GM23248 (cell line): ENCODE measurements around the gene PIK3R1.

Experiments used
- EZH2 ChIP-seq: fragments of 200-600 bp; sonication (generic); IDR thresholded peaks from 2 replicates; pipeline ENCODE4 v1.6.1; 2018; ENCODE audit warnings: antibody characterized with exemption, mild to moderate bottlenecking; ENCODE audit not compliant: insufficient read depth, poor library complexity, severe bottlenecking
- EZH2phosphoT487 ChIP-seq: fragments of 200-600 bp; sonication (generic); IDR thresholded peaks from 2 replicates; pipeline ENCODE4 v1.6.1; 2018; ENCODE audit warnings: antibody characterized with exemption, moderate library complexity, mild to moderate bottlenecking, low read depth; ENCODE audit not compliant: insufficient read depth

DNA sequence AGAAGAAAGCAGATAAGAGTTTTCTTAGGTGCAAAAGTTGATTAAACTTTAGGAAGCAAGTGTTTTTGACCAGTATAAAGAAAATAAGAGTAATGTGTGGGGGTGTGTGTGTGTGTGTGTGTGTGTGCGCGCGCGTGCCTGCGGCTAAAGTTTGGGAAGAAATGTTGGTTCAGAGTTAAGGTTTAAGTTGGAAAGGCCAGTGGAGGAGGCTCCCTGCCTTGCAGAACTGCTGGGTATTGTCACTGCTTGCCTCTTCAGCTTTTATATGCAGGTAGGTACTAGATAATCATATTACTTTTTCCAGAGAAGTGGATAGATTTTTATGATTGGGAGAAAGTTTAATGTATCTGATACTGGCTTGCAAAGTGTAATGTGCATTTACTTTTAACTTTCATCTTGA, 2.0 kb downstream of the PIK3R1 start:
- TF ChIP-seq EZH2: no peak
- no peak for TF ChIP-seq EZH2phosphoT487
